ENCODE data around the gene GLOD4. TPM values are rescaled to one million over a fixed set of nuclear protein-coding genes. Genes with fewer than 3 reads are reported as not detected.

The GLOD4 gene
- polyA plus RNA-seq, 3 donors, result 41.8 to 50.7 (median 50.6) TPM

DNA sequence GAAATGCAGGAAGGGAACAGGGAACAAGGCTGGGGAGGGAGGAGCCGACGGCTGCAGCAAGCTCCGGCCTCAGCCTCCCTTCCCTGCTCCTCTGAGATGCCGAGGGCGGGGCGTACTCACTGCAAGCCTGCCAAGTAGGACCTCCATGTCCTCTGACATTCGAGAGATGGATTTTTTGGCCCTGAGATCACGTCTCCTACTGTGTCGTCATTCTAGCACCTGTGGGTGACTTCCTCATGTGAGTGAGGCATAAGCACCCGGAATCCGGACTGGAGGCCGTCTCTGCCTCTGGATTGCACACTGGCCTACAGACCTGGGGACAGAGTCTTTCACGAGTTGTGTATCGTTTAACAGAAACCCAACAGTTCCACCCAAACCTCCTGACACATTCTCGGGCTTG, 14.5 kb upstream of the GLOD4 start:
- Histone ChIP-seq H3K9me3 (replicated peaks in 1 of 2; ENCODE audit: control insufficient read depth in 1 of 2, insufficient read depth in 1 of 2, low read length in 2 of 2) (no peaks in the 10 kb centered on the region), H3K4me2 (replicated peaks; ENCODE audit: extremely low read depth, low read length, poor library complexity, severe bottlenecking) (no peak overlapping the region), H3K79me2 (ENCODE audit: insufficient read depth, low read length) (no peaks in the 10 kb centered on the region), H3K27ac (ENCODE audit: low read depth in 1 of 2, low read length in 2 of 2) (no peak overlapping the region), H3K4me3 (replicated peaks in 1 of 3; ENCODE audit: low read depth in 2 of 3, low read length in 3 of 3) (no peak overlapping the region), H3K4me1 (ENCODE audit: control insufficient read depth in 1 of 2, insufficient read depth in 2 of 2, low read length in 2 of 2) (no peaks in the 10 kb centered on the region), H3K9ac (ENCODE audit: insufficient read depth, low read length, poor library complexity, severe bottlenecking) (no peak overlapping the region), H3K27me3 (ENCODE audit: control insufficient read depth in 2 of 2, insufficient read depth in 2 of 2, low read length in 2 of 2) (no peaks in the 10 kb centered on the region), H4K20me1 (ENCODE audit: insufficient read depth, low read length) (no peaks in the 10 kb centered on the region), H3K36me3 (replicated peaks in 1 of 2; ENCODE audit: control insufficient read depth in 1 of 2, insufficient read depth in 2 of 2, low read length in 2 of 2) (peaks cover 12 to 13% of the 10 kb centered on the region in 2 donors), H2AFZ (ENCODE audit: insufficient read depth, low read depth, low read length, poor library complexity, severe bottlenecking) (no peak overlapping the region)
- WGBS (ENCODE audit: insufficient coverage), result 85% methylated on average over 15 of the region's 15 CpGs
- Mint-ChIP-seq H3K4me1 (peaks cover 7% of the 10 kb centered on the region), H3K27me3 (ENCODE audit: low read depth in 3 of 3) (peaks cover 4 to 7% (median 6%) of the 10 kb centered on the region in 3 donors), H3K9me3 (peaks cover 0 to 3% (median 0%) of the 10 kb centered on the region in 7 donors), H3K27ac (no peak overlapping the region), H3K4me3 (no peak overlapping the region), H3K36me3 (peaks cover 15 to 17% of the 10 kb centered on the region in 2 donors)
- no peak for DNase-seq
- TF ChIP-seq, protein P1, sequence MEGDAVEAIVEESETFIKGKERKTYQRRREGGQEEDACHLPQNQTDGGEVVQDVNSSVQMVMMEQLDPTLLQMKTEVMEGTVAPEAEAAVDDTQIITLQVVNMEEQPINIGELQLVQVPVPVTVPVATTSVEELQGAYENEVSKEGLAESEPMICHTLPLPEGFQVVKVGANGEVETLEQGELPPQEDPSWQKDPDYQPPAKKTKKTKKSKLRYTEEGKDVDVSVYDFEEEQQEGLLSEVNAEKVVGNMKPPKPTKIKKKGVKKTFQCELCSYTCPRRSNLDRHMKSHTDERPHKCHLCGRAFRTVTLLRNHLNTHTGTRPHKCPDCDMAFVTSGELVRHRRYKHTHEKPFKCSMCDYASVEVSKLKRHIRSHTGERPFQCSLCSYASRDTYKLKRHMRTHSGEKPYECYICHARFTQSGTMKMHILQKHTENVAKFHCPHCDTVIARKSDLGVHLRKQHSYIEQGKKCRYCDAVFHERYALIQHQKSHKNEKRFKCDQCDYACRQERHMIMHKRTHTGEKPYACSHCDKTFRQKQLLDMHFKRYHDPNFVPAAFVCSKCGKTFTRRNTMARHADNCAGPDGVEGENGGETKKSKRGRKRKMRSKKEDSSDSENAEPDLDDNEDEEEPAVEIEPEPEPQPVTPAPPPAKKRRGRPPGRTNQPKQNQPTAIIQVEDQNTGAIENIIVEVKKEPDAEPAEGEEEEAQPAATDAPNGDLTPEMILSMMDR (IDR thresholded peaks at IDR 0.05), result no peak
- intact Hi-C loops (cut with micrococcal nuclease), result loop anchor here (5.0 kb wide), 2 partner anchors 186 to 201 kb away; partner anchors contain the start of gene TIMM22 (in 1 of the 2)

DNA sequence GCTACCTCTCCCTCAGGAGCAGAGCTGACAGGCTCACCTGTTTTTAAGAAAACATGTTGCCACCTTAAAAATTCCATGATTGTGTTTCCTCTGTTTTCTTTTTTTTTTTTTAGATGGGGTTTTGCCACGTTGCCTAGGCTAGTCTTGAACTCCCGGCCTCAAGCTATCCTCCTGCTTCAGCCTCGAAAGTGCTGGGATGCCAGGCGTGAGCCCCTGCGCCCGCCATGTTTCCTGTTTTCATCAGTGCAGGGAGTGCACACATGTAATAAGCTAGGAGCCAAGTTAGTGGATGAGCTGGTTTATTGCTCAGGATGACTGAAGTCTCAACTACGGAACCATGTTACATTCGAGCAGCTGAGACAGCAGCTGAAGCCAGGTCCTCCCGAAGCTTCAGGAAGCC, 13.6 kb upstream of the GLOD4 start:
- no peaks in the 10 kb centered on the region for H3K27me3 ChIP-seq (ENCODE audit: control insufficient read depth in 2 of 2, insufficient read depth in 2 of 2, low read length in 2 of 2)
- no peak overlapping the region for H3K27ac Mint-ChIP-seq
- H2AFZ ChIP-seq (ENCODE audit: insufficient read depth, low read depth, low read length, poor library complexity, severe bottlenecking), result no peak overlapping the region
- no peak overlapping the region for H3K4me3 Mint-ChIP-seq
- no peaks in the 10 kb centered on the region for H3K9me3 ChIP-seq (replicated peaks in 1 of 2; ENCODE audit: control insufficient read depth in 1 of 2, insufficient read depth in 1 of 2, low read length in 2 of 2)
- intact Hi-C loops (cut with micrococcal nuclease), result loop anchor here (5.0 kb wide), 2 partner anchors 187 to 202 kb away; partner anchors contain the start of gene TIMM22 (in 1 of the 2)
- peaks cover 0 to 3% (median 0%) of the 10 kb centered on the region in 7 donors for H3K9me3 Mint-ChIP-seq
- H4K20me1 ChIP-seq (ENCODE audit: insufficient read depth, low read length), result no peaks in the 10 kb centered on the region
- no peaks in the 10 kb centered on the region for H3K4me1 ChIP-seq (ENCODE audit: control insufficient read depth in 1 of 2, insufficient read depth in 2 of 2, low read length in 2 of 2)
- 65% methylated on average over 6 of the region's 9 CpGs for WGBS (ENCODE audit: insufficient coverage)
- peaks cover 4 to 7% (median 6%) of the 10 kb centered on the region in 3 donors for H3K27me3 Mint-ChIP-seq (ENCODE audit: low read depth in 3 of 3)
- H3K4me2 ChIP-seq (replicated peaks; ENCODE audit: extremely low read depth, low read length, poor library complexity, severe bottlenecking), result no peak overlapping the region
- no peak overlapping the region for H3K9ac ChIP-seq (ENCODE audit: insufficient read depth, low read length, poor library complexity, severe bottlenecking)
- TF ChIP-seq, protein P1 (IDR thresholded peaks at IDR 0.05), result no peak
- DNase-seq, result no peak
- H3K36me3 Mint-ChIP-seq, result peaks cover 22 to 25% of the 10 kb centered on the region in 2 donors
- H3K79me2 ChIP-seq (ENCODE audit: insufficient read depth, low read length), result no peaks in the 10 kb centered on the region
- peaks cover 7% of the 10 kb centered on the region for H3K4me1 Mint-ChIP-seq
- H3K27ac ChIP-seq (ENCODE audit: low read depth in 1 of 2, low read length in 2 of 2), result no peak overlapping the region
- no peak overlapping the region for H3K4me3 ChIP-seq (replicated peaks in 1 of 3; ENCODE audit: low read depth in 2 of 3, low read length in 3 of 3)
- peaks cover 16 to 21% of the 10 kb centered on the region in 2 donors for H3K36me3 ChIP-seq (replicated peaks in 1 of 2; ENCODE audit: control insufficient read depth in 1 of 2, insufficient read depth in 2 of 2, low read length in 2 of 2)
